ENCODE measurements around the gene DNAI4. TPM values are rescaled to one million over a fixed set of nuclear protein-coding genes. Genes with fewer than 3 reads are reported as not detected.
"Not testable (repeated sequence)": the region's sequence is repeated elsewhere in the genome, so short reads cannot be mapped to it uniquely, and the experiment has no call there.

Gene DNAI4
- total RNA-seq, 1 experiment from 2014 or later, result 4.9 TPM

GRCh38 chr1:66788231-66788939, 136.3 kb downstream of the DNAI4 start:
- no TSS peak for BruUV-seq (replicated peaks)

DNA sequence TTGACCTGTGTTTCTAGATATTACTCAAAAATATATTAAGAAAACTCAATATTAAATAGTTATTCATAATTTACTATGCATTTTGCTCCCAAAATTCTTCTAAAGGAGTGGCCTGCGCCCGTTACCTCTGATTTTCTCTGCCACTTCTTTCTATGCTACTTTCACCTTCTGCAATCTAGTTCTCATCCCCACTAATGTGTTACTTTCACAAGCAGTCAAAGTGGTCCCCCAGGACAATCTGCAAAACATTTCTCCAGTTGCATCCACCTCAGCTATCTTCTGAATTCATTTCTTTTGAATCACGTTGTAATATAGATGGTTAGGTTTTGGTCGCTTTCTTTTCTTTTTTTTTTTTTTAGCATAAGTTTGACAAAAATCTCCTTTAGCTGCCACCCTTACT, 137.0 kb downstream of the DNAI4 start:
- BruUV-seq (replicated peaks), result no TSS peak
- Histone ChIP-seq H3K27ac (ENCODE audit: low read depth, low read length, poor library complexity, severe bottlenecking) (no peak overlapping the region), H3K4me3 (ENCODE audit: low read depth, low read length, poor library complexity, severe bottlenecking) (no peak overlapping the region), H3K9me3 (ENCODE audit: low read depth, low read length, poor library complexity, severe bottlenecking) (no peaks in the 10 kb centered on the region), H3K27me3 (replicated peaks; ENCODE audit: insufficient read depth, low read depth, low read length, poor library complexity) (no peaks in the 10 kb centered on the region), H3K36me3 (ENCODE audit: insufficient read depth, low read length, poor library complexity, severe bottlenecking) (no peaks in the 10 kb centered on the region), H3K4me1 (ENCODE audit: insufficient read depth, low read length, poor library complexity, severe bottlenecking) (no peaks in the 10 kb centered on the region)
- DNase-seq (ENCODE audit: low spot score), result no peak
- TF ChIP-seq EZH2 (IDR thresholded peaks at IDR 0.05; ENCODE audit: borderline replicate concordance, low read depth, low read length, poor library complexity, severe bottlenecking), result no peak
- TF ChIP-seq, protein P1, sequence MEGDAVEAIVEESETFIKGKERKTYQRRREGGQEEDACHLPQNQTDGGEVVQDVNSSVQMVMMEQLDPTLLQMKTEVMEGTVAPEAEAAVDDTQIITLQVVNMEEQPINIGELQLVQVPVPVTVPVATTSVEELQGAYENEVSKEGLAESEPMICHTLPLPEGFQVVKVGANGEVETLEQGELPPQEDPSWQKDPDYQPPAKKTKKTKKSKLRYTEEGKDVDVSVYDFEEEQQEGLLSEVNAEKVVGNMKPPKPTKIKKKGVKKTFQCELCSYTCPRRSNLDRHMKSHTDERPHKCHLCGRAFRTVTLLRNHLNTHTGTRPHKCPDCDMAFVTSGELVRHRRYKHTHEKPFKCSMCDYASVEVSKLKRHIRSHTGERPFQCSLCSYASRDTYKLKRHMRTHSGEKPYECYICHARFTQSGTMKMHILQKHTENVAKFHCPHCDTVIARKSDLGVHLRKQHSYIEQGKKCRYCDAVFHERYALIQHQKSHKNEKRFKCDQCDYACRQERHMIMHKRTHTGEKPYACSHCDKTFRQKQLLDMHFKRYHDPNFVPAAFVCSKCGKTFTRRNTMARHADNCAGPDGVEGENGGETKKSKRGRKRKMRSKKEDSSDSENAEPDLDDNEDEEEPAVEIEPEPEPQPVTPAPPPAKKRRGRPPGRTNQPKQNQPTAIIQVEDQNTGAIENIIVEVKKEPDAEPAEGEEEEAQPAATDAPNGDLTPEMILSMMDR (conservative IDR thresholded peaks at IDR 0.05; ENCODE audit: low read depth, low read length), result no peak
- POLR2A ChIA-PET (ENCODE audit: low non-redundant PET), result no interaction called here
- CTCF ChIA-PET, result no interaction called here
- intact Hi-C loops (cut with micrococcal nuclease; ENCODE audit: unreplicated experiment), result no loop called here

More at GRCh38 chr1:66788231-66788939, 136.3 kb downstream of the DNAI4 start:
- Histone ChIP-seq H3K36me3 (ENCODE audit: insufficient read depth, low read length, poor library complexity, severe bottlenecking) (no peaks in the 10 kb centered on the region), H3K4me1 (ENCODE audit: insufficient read depth, low read length, poor library complexity, severe bottlenecking) (no peaks in the 10 kb centered on the region), H3K9me3 (ENCODE audit: low read depth, low read length, poor library complexity, severe bottlenecking) (no peaks in the 10 kb centered on the region), H3K27ac (ENCODE audit: low read depth, low read length, poor library complexity, severe bottlenecking) (no peak overlapping the region), H3K4me3 (ENCODE audit: low read depth, low read length, poor library complexity, severe bottlenecking) (no peak overlapping the region), H3K27me3 (replicated peaks; ENCODE audit: insufficient read depth, low read depth, low read length, poor library complexity) (no peaks in the 10 kb centered on the region)
- TF ChIP-seq, protein P1 (conservative IDR thresholded peaks at IDR 0.05; ENCODE audit: low read depth, low read length), result no peak
- TF ChIP-seq EZH2 (IDR thresholded peaks at IDR 0.05; ENCODE audit: borderline replicate concordance, low read depth, low read length, poor library complexity, severe bottlenecking), result no peak
- DNase-seq (ENCODE audit: low spot score), result no peak
- ChIA-PET POLR2A (ENCODE audit: low non-redundant PET) (no interaction called here), CTCF (no interaction called here)
- intact Hi-C loops (cut with micrococcal nuclease; ENCODE audit: unreplicated experiment), result no loop called here

- CTCF ChIA-PET, result interaction anchor here (0.6 kb wide), 1 partner anchor 11 kb away, joined by 4 read pairs; no protein-coding TSS in a partner anchor
- H3K4me3 ChIP-seq (ENCODE audit: low read depth, low read length, poor library complexity, severe bottlenecking); H3K27me3 ChIP-seq (replicated peaks; ENCODE audit: insufficient read depth, low read depth, low read length, poor library complexity); POLR2A ChIA-PET (ENCODE audit: low non-redundant PET); BruUV-seq (replicated peaks); H3K9me3 ChIP-seq (ENCODE audit: low read depth, low read length, poor library complexity, severe bottlenecking); H3K36me3 ChIP-seq (ENCODE audit: insufficient read depth, low read length, poor library complexity, severe bottlenecking); H3K27ac ChIP-seq (ENCODE audit: low read depth, low read length, poor library complexity, severe bottlenecking); intact Hi-C loops (cut with micrococcal nuclease; ENCODE audit: unreplicated experiment); H3K4me1 ChIP-seq (ENCODE audit: insufficient read depth, low read length, poor library complexity, severe bottlenecking); DNase-seq (ENCODE audit: low spot score): not testable (repeated sequence)
These were observed 138.9 kb downstream of the DNAI4 start for GRCh38 chr1:66785800-66786199.
